Tibial nerve (tissue), 3 donors: ENCODE data around the gene TCEANC.

Source experiments
- POLR2A ChIP-seq, 2 donors: fragments of 450-650 bp; IDR thresholded peaks; one replicate each; pipeline ENCODE4 v1.6.1; 2017; ENCODE audit warnings: antibody characterized with exemption in 2 of 2, mild to moderate bottlenecking in 2 of 2, moderate library complexity in 2 of 2
- TF ChIP-seq, protein P1 (sequence below), 5 experiments: fragments of 200-600 bp in 3 of 5; fragments of 450-650 bp in 2 of 5; sonication (generic) in 3 of 5; IDR thresholded peaks; one replicate each; pipeline ENCODE4 v1.5.1; 2016 to 2019; ENCODE audit warnings: antibody characterized with exemption in 5 of 5, mild to moderate bottlenecking in 3 of 5, moderate library complexity in 2 of 5

GRCh38 chrX:13607996-13608365, 45.0 kb upstream of the TCEANC start:
- TF ChIP-seq, protein P1, sequence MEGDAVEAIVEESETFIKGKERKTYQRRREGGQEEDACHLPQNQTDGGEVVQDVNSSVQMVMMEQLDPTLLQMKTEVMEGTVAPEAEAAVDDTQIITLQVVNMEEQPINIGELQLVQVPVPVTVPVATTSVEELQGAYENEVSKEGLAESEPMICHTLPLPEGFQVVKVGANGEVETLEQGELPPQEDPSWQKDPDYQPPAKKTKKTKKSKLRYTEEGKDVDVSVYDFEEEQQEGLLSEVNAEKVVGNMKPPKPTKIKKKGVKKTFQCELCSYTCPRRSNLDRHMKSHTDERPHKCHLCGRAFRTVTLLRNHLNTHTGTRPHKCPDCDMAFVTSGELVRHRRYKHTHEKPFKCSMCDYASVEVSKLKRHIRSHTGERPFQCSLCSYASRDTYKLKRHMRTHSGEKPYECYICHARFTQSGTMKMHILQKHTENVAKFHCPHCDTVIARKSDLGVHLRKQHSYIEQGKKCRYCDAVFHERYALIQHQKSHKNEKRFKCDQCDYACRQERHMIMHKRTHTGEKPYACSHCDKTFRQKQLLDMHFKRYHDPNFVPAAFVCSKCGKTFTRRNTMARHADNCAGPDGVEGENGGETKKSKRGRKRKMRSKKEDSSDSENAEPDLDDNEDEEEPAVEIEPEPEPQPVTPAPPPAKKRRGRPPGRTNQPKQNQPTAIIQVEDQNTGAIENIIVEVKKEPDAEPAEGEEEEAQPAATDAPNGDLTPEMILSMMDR (IDR thresholded peaks at IDR 0.05) = no peak
- no peak for TF ChIP-seq POLR2A (IDR thresholded peaks at IDR 0.05)
